ENCODE data around the gene ADCY1.

GRCh38 chr7:45570797-45571196, 3.4 kb upstream of the ADCY1 start:
- TF ChIP-seq CTCF (conservative IDR thresholded peaks at IDR 0.05; ENCODE audit: low read depth, low read length) (no peak), EZH2 (IDR thresholded peaks at IDR 0.05; ENCODE audit: borderline replicate concordance, low read depth, low read length, poor library complexity, severe bottlenecking) (no peak)

All from A673 (cell line).